OCI-LY7 (cell line): Measurements from ENCODE around the gene SYNGR2. TPM values are rescaled to one million over a fixed set of nuclear protein-coding genes. Genes with fewer than 3 reads are reported as not detected.

Experiments used
- BruUV-seq: library from RNA; stranded (reverse); fragments of 400-500 nt; replicated peaks from 2 replicates; lab custom pipeline; 2021; lab: Mats Ljungman, UMichigan
- CTCF ChIA-PET: fragments of 300-600 bp; sonication (Branson Sonifier 250); formaldehyde crosslinking; loops from one replicate; lab custom pipeline; 2022; ENCODE audit warnings: antibody characterized with exemption; ENCODE audit not compliant: unreplicated experiment; lab: Charles Lee
- POLR2A ChIA-PET: fragments of 300-600 bp; sonication (Branson Sonifier 250); formaldehyde crosslinking; loops from one replicate; lab custom pipeline; 2022; ENCODE audit warnings: antibody characterized with exemption; lab: Charles Lee
- DNase-seq: peaks from one replicate; pipeline ENCODE4 v3.0.0-alpha.2; 2015; ENCODE audit warnings: low spot score
- H2AFZ ChIP-seq: fragments of 200-600 bp; sonication (generic), shearing (Covaris generic); 2 replicates; pipeline ENCODE4 v1.6.1; 2014; ENCODE audit warnings: mild to moderate bottlenecking, antibody characterized with exemption, low read length, moderate library complexity
- H3K27ac ChIP-seq: fragments of 200-600 bp; sonication (generic); 2 replicates; pipeline ENCODE4 v1.5.1; 2014; ENCODE audit warnings: mixed run types, low read depth, mild to moderate bottlenecking, moderate library complexity, low read length, inconsistent platforms; ENCODE audit not compliant: poor library complexity, severe bottlenecking
- H3K36me3 ChIP-seq: fragments of 200-600 bp; sonication (generic); 2 replicates; pipeline ENCODE4 v1.6.1; 2014; ENCODE audit warnings: mild to moderate bottlenecking, antibody characterized with exemption, low read length, moderate library complexity, mixed read lengths; ENCODE audit not compliant: insufficient read depth
- H3K4me1 ChIP-seq: fragments of 200-600 bp; sonication (generic); 2 replicates; pipeline ENCODE4 v1.5.1; 2014; ENCODE audit warnings: mild to moderate bottlenecking, low read length; ENCODE audit not compliant: insufficient read depth, poor library complexity, severe bottlenecking
- H3K4me2 ChIP-seq: fragments of 200-600 bp; sonication (generic); 2 replicates; pipeline ENCODE4 v1.6.1; 2014; ENCODE audit warnings: mild to moderate bottlenecking, low read length
- H3K4me3 ChIP-seq: fragments of 200-600 bp; sonication (generic); 2 replicates; pipeline ENCODE4 v1.5.1; 2014; ENCODE audit warnings: mild to moderate bottlenecking, low read depth, low read length; ENCODE audit not compliant: poor library complexity, severe bottlenecking
- H3K79me2 ChIP-seq: fragments of 200-600 bp; sonication (generic); 2 replicates; pipeline ENCODE4 v1.6.1; 2016; ENCODE audit warnings: low read depth, mild to moderate bottlenecking, low read length, moderate library complexity, mixed read lengths; ENCODE audit not compliant: insufficient read depth
- H3K9me2 ChIP-seq: fragments of 200-600 bp; sonication (generic); 2 replicates; pipeline ENCODE4 v1.6.1; 2016; ENCODE audit warnings: mild to moderate bottlenecking, low read length, mixed read lengths; ENCODE audit not compliant: insufficient read depth
- H3K9me3 ChIP-seq: fragments of 200-600 bp; sonication (generic); 2 replicates; pipeline ENCODE4 v1.6.1; 2014; ENCODE audit warnings: mild to moderate bottlenecking, mixed run types, low read length, mixed read lengths
- H4K20me1 ChIP-seq: fragments of 200-600 bp; sonication (generic); 2 replicates; pipeline ENCODE4 v1.6.1; 2014; ENCODE audit warnings: mild to moderate bottlenecking, antibody characterized with exemption, low read length, moderate library complexity, mixed read lengths; ENCODE audit not compliant: insufficient read depth
- CTCF ChIP-seq: fragments of 200-600 bp; sonication (generic); conservative IDR thresholded peaks from 2 replicates; pipeline ENCODE4 v1.5.1; 2014; ENCODE audit warnings: mild to moderate bottlenecking, antibody characterized with exemption, low read length, moderate library complexity, mixed read lengths
- EZH2phosphoT487 ChIP-seq: fragments of 200-600 bp; sonication (generic); IDR thresholded peaks from 2 replicates; pipeline ENCODE4 v1.6.1; 2018; ENCODE audit warnings: low read depth, borderline replicate concordance, mild to moderate bottlenecking, mixed run types, antibody characterized with exemption, low read length, moderate library complexity, mixed read lengths
- intact Hi-C: fragments of 100-400 bp; cut with micrococcal nuclease; formaldehyde crosslinking; loops from one replicate; pipeline ENCODE4 v1.10.0; 2022; ENCODE audit not compliant: unreplicated experiment
- total RNA-seq, 2 experiments: library from RNA; depleted of rRNA in 1 of 2; stranded (reverse); fragments of >200 nt in 1 of 2; shearing (Covaris generic) in 1 of 2; gene quantifications; 2 replicates each; pipeline ENCODE4 v1.2.3, GENCODE V29; 2014 to 2022

SYNGR2 gene
- total RNA-seq, 2 experiments from 2014 or later, result 35.4 to 44.9 TPM

- peaks cover 5% of the 10 kb centered on the region; the same call in 1 of the 2 replicates for H3K79me2 ChIP-seq
- no peak overlapping the region for H3K4me2 ChIP-seq
- TSS peak; percentile 28 for BruUV-seq
- H3K27ac ChIP-seq, result no peak overlapping the region
- intact Hi-C loops, result no loop called here
- H3K4me1 ChIP-seq, result peaks cover 43% of the 10 kb centered on the region
- H2AFZ ChIP-seq, result no peak overlapping the region
- H4K20me1 ChIP-seq, result 0 out of 2 replicates have a peak, but pooled peaks cover 4% of the 10 kb centered on the region
- no peak for TF ChIP-seq CTCF
- no peak for TF ChIP-seq EZH2phosphoT487
- no peak overlapping the region for H3K4me3 ChIP-seq
- no peak for DNase-seq
- peaks cover 52% of the 10 kb centered on the region for H3K36me3 ChIP-seq
- H3K9me2 ChIP-seq, result no peaks in the 10 kb centered on the region
- POLR2A ChIA-PET, result interaction anchor here (1.0 kb wide), 1 partner anchor 8 kb away, joined by 3 read pairs; no protein-coding TSS in a partner anchor
- H3K9me3 ChIP-seq, result no peaks in the 10 kb centered on the region
- CTCF ChIA-PET, result interaction anchor here (0.6 kb wide), 1 partner anchor 10 kb away, joined by 4 read pairs; no protein-coding TSS in a partner anchor
Measured at GRCh38 chr17:78135858-78136500, 32.4 kb upstream of the SYNGR2 start.

GRCh38 chr17:78137392-78138203 is 30.8 kb upstream of the SYNGR2 start:
- POLR2A ChIA-PET, result interaction anchor here (0.7 kb wide), 1 partner anchor 55 kb away, joined by 3 read pairs; no protein-coding TSS in a partner anchor
- DNase-seq, result peak; percentile 31
- intact Hi-C loops, result no loop called here
- peaks cover 34% of the 10 kb centered on the region for H3K4me1 ChIP-seq
- CTCF ChIA-PET, result interaction anchor here (0.7 kb wide), 2 partner anchors 12 to 14 kb away, joined by 3 to 6 read pairs; no protein-coding TSS in a partner anchor
- H3K9me2 ChIP-seq, result no peaks in the 10 kb centered on the region
- TF ChIP-seq EZH2phosphoT487 (no peak), CTCF (peak; percentile 96)
- no TSS peak for BruUV-seq
- no peak overlapping the region for H2AFZ ChIP-seq
- H3K9me3 ChIP-seq, result no peaks in the 10 kb centered on the region
- H3K4me2 ChIP-seq, result no peak overlapping the region
- no peak overlapping the region for H3K27ac ChIP-seq
- H3K79me2 ChIP-seq, result no peaks in the 10 kb centered on the region
- peaks cover 63% of the 10 kb centered on the region for H3K36me3 ChIP-seq
- no peak overlapping the region for H3K4me3 ChIP-seq
- H4K20me1 ChIP-seq, result 0 out of 2 replicates have a peak, but pooled peaks cover 3% of the 10 kb centered on the region
